Activated CD8-positive, alpha-beta memory T cell treated with anti-CD3 and anti-CD28 coated beads, Interleukin-2, amount 50 U/mL, for 1 hour (primary cell): Measurements from ENCODE around the gene DIP2A.

Experiments used
- DNase-seq: peaks from one replicate; pipeline ENCODE4 v3.0.0-alpha.2; 2020; ENCODE audit errors: extremely low read depth

The DIP2A gene

GRCh38 chr21:46480466-46480865 lies 21.8 kb downstream of the DIP2A start:
- DNase-seq, result no peak

- no peak for DNase-seq
Measured at GRCh38 chr21:46482225-46482845, 23.6 kb downstream of the DIP2A start.

- no peak for DNase-seq
Measured at GRCh38 chr21:46482846-46483231, 24.1 kb downstream of the DIP2A start.

GRCh38 chr21:46483300-46484295 lies 24.9 kb downstream of the DIP2A start:
- DNase-seq, result no peak

GRCh38 chr21:46486481-46487126 lies 27.9 kb downstream of the DIP2A start:
- DNase-seq, result no peak

- DNase-seq, result no peak
Measured at GRCh38 chr21:46489162-46489663, 30.5 kb downstream of the DIP2A start.

- DNase-seq, result no peak
Measured at GRCh38 chr21:46489800-46490199, 31.1 kb downstream of the DIP2A start.

- no peak for DNase-seq
Measured at GRCh38 chr21:46491553-46491952, 32.9 kb downstream of the DIP2A start.

GRCh38 chr21:46492851-46493250 lies 34.2 kb downstream of the DIP2A start:
- DNase-seq, result no peak

- no peak for DNase-seq
Measured at GRCh38 chr21:46493828-46494227, 35.1 kb downstream of the DIP2A start.

GRCh38 chr21:46498335-46499050 lies 39.8 kb downstream of the DIP2A start:
- no peak for DNase-seq

- no peak for DNase-seq
Measured at GRCh38 chr21:46500224-46500861, 41.7 kb downstream of the DIP2A start.

GRCh38 chr21:46503922-46504550 lies 45.3 kb downstream of the DIP2A start:
- no peak for DNase-seq

GRCh38 chr21:46504666-46505065 lies 46.0 kb downstream of the DIP2A start:
- no peak for DNase-seq

- DNase-seq, result no peak
Measured at GRCh38 chr21:46507562-46507961, 48.9 kb downstream of the DIP2A start.

GRCh38 chr21:46509741-46510502 lies 51.2 kb downstream of the DIP2A start:
- no peak for DNase-seq

GRCh38 chr21:46515109-46515508 lies 56.4 kb downstream of the DIP2A start:
- DNase-seq, result no peak

- no peak for DNase-seq
Measured at GRCh38 chr21:46516068-46516467, 57.4 kb downstream of the DIP2A start.

GRCh38 chr21:46517361-46517760 lies 58.7 kb downstream of the DIP2A start:
- DNase-seq, result no peak

- DNase-seq, result no peak
Measured at GRCh38 chr21:46518983-46519583, 60.4 kb downstream of the DIP2A start.
